GM19395 (cell line): ENCODE data around the gene ADRB1.

Experiments used
- ATAC-seq: cut with Tn5 transposase; IDR thresholded peaks from one replicate; pipeline ENCODE4 v1.9.1; 2021; ENCODE audit warnings: mild to moderate bottlenecking, moderate library complexity; ENCODE audit not compliant: unreplicated experiment

ADRB1 gene

DNA sequence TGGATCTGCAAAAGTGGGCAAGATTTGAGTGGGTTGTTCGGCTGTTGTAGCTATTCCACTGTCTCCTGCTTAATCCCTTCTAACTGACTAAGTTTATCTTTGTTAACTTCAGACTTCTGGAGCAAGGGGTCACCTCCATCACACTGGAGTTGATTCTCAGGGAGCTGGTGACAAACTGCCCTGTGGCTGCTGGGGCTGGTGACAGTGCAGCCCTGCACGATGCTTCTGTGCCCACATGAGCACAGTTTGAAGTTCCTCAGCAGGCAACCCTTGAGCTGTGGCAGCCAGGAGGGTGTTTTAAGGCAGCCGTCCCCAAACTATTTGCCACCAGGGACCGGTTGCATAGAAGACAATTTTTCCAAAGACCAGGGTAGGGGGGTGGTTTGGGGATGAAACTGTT lies 40.5 kb downstream of the ADRB1 start:
- ATAC-seq = no peak

- ATAC-seq = no peak
Observed at GRCh38 chr10:114087255-114087654, 43.6 kb downstream of the ADRB1 start.

- no peak for ATAC-seq
Observed at GRCh38 chr10:114087655-114088054, 44.0 kb downstream of the ADRB1 start.

DNA sequence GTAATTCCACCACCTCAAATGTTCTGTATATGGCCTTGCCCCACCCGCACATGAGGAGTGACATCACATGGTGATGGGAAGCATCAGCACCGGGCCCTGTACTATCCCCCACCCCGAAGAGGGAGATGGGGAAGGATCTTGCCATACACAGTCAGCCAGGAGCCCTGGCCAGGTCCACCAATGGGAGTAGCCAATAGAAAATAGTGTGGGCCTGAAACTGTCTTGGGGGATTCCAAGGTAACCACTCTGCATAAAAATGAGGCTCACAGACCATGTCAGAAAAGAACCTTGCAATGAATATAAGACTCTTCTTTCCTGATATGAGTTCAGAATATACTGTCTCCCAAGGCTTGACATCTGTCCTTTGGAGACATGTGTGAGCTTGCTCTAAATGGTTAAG lies 51.1 kb downstream of the ADRB1 start:
- peak; percentile 35 for ATAC-seq

GRCh38 chr10:114095559-114096337 lies 52.1 kb downstream of the ADRB1 start:
- peak; percentile 56 for ATAC-seq
